GM08714 (cell line): ENCODE data around the gene ITIH1.

Experiments used
- H3K4me3 ChIP-seq: fragments of 200-500 bp; sonication (Bioruptor generic); 2 replicates; pipeline ENCODE4 v1.5.1; 2014; ENCODE audit warnings: mild to moderate bottlenecking, low read length, inconsistent platforms
- ZNF274 ChIP-seq: IDR thresholded peaks from 2 replicates; pipeline ENCODE4 v1.6.1; 2012; ENCODE audit warnings: mild to moderate bottlenecking, low read depth, low read length

The ITIH1 gene

GRCh38 chr3:52829906-52830463, 52.6 kb downstream of the ITIH1 start:
- TF ChIP-seq ZNF274: no peak
- no peak overlapping the region for H3K4me3 ChIP-seq

GRCh38 chr3:52830535-52831258, 53.3 kb downstream of the ITIH1 start, which contains the start of gene ITIH4:
Gene ITIH4, minus strand, starts transcription at chr3:52830672. Its CDS starts 30 bp downstream, at chr3:52830642.
- H3K4me3 ChIP-seq: no peak within 1 kb of the TSS
- TF ChIP-seq ZNF274: no peak

GRCh38 chr3:52831500-52832301, 54.3 kb downstream of the ITIH1 start:
- no peak overlapping the region for H3K4me3 ChIP-seq
- TF ChIP-seq ZNF274: no peak

GRCh38 chr3:52833202-52833601, 55.8 kb downstream of the ITIH1 start:
- no peak overlapping the region for H3K4me3 ChIP-seq
- no peak for TF ChIP-seq ZNF274

DNA sequence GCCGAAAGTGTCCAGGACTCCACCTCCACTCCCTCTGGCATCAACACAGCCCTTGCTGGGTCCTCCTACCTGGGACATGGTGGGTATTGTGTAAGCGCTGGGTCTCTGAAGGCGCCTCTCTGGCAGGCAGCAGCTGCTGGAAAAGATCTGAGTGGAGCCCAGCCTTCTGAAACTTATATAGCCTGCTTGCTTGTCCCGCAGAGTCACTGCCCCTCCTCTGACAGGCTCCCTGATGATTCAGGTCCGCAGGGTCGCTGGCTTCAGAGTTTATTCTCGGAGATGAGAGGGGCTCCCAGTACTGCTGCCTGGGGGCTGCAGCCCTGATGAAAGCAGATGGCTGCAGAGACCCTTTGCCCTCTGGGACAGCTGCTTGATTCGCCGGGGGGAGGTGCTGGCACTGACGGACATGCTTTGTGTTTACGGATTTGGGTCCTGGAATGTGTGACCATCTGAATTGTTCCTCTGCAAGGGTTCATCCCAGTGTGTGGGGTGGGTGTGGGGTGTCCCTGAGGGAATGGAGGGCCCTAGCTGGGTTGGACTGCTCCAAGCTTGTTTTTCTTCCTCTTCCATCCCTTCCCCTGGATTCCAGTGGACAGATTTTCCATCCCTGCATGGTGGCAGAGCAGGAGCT, 57.6 kb downstream of the ITIH1 start, which contains the start of gene MUSTN1:
Gene MUSTN1 (minus strand): TSS at position 149 of the 631 bp plus-strand sequence. CDS start 71 bp downstream, at position 78.
- no peak for TF ChIP-seq ZNF274
- no peak within 1 kb of the TSS for H3K4me3 ChIP-seq

- H3K4me3 ChIP-seq: no peak overlapping the region
- TF ChIP-seq ZNF274: no peak
Measured at GRCh38 chr3:52835766-52836470, 58.5 kb downstream of the ITIH1 start.

GRCh38 chr3:52836471-52836845, 59.1 kb downstream of the ITIH1 start:
- H3K4me3 ChIP-seq: no peak overlapping the region
- TF ChIP-seq ZNF274: no peak

DNA sequence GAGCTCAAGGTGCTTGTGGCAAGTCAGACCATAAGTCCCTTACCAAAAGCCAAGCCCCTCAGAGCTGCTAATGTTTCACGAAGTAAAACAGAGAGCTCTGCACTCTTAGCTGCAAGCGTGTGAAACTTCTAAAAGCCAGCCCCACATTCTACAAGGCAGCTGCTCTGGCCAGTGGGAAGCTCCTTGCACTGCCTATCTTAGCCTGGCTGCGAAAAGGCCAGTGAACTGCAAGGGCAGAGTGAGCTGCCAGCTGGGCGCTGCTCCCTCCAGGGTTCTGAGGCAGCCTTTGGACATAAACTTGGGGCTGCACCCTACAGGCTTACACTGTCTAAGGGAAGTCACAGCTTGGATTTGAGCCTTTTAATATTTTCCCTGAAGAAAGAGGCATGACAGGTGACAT, 59.6 kb downstream of the ITIH1 start:
- no peak for TF ChIP-seq ZNF274
- H3K4me3 ChIP-seq: no peak overlapping the region

DNA sequence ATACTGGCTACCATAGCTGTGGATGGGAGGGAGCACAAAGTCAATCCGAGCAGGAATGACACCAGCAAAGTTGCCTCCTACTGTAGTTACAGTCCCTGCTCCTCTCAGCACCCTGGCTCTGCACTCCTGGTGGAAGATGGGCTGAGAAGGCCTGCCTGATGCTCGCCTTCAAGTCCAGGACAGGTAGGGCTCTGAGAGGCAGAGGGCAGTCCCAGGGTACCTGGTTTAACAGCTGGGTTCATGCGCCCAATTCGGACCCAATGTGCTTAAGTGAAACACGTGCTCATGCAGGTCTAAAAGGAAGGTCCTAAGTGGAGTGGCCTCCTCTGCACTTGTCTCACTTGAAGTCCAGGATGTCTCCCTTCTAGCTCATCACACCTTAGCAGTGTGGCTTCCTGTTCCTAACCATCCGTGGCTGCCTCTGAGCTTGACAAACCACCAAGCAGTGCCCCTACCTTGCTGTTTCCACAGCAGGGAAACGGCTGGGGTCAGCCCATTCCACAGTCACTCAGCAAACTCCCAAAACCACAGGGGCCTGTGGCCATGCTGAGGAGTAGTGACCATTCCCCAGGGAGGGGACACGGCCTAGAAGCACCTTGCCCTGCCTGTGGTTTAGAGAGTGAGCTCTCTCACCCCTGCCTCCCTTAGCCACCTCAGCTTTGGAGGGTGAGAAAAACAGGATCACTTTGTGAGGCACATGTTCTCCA, 61.3 kb downstream of the ITIH1 start:
- no peak overlapping the region for H3K4me3 ChIP-seq

GRCh38 chr3:52839268-52839575, 61.8 kb downstream of the ITIH1 start:
- no peak for TF ChIP-seq ZNF274
- H3K4me3 ChIP-seq: no peak overlapping the region

More for the DNA sequence above, 61.3 kb downstream of the ITIH1 start:
- TF ChIP-seq ZNF274: no peak

- TF ChIP-seq ZNF274: no peak
- no peak overlapping the region for H3K4me3 ChIP-seq
Measured at GRCh38 chr3:52839892-52840545, 62.6 kb downstream of the ITIH1 start.

DNA sequence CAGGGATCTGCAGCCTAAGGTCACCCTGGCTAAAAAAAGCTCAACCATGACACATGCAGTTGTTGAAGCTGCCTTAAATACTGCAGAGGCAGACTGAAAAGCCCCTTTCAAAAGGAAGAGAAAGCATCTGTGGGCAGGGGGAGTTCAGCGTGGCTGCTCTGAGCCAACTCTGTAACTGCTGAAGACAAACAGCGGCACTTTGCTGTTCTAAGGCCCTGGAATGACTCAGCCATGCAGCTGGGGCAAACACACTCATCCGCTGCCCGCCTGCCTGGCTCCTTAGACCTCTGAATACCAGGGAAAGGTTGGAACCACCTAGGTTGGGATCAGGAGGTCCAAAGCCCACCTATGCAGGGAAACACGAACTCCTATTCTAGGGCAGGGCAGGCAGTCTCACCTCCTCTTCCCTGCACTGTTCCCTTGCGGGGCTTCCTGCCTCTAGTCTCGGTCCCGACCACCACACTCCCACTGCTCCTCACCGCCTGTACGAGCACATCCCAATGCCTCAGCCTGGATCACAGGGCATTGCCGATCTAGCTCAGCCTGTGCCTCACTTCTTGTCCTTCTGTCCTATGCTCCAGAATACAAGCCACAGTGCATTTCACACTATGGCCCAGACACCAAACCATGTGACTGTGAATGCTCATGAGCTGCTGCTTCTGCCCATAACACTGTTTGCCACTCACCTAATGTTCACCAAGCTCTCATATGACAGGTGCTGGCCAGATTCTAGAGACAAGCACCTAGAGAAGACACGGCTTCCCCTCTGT, 64.0 kb downstream of the ITIH1 start:
- no peak overlapping the region for H3K4me3 ChIP-seq
- no peak for TF ChIP-seq ZNF274
